ENCODE data around the gene TBCK. TPM values are rescaled to one million over a fixed set of nuclear protein-coding genes. Genes with fewer than 3 reads are reported as not detected.

The TBCK gene
- total and polyA plus RNA-seq, 7 experiments from 2014 or later: 29.5 to 70.7 (median 54.8) TPM

DNA sequence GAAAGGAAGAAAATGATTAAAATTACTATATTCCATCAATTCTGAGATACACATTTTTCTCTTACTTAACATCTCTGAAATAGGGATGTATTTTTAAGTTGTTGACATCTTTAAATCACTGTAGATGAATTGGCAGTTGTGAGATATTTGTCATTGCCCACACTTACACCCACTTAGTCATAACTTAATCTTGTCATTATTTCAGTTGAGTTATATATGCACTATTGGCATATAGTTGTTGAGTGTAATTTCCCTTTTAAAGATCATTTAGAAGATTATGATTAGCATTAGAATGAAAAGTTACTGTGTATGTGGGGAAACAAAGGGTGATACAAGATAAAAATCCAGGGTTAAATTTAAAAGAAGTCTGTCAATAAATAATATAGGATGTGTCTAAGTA is 2.5 kb upstream of the TBCK start:
- H3K9me3 Mint-ChIP-seq: no peaks in the 10 kb centered on the region
- H3K27ac Mint-ChIP-seq: peak overlapping the region in 2 of 9 donors; percentile 43 to 65
- CTCF ChIA-PET: no interaction called here
- H3K4me3 ChIP-seq (ENCODE audit: low read length): no peak overlapping the region
- ATAC-seq: no peak
- peak overlapping the region in 3 of 10 donors; percentile 12 to 59 (median 18) for H3K4me3 Mint-ChIP-seq
- H3K9me3 ChIP-seq (ENCODE audit: control insufficient read depth in 2 of 3, low read length in 3 of 3): no peaks in the 10 kb centered on the region
- H3K27ac ChIP-seq (ENCODE audit: low read depth, low read length): peak overlapping the region; percentile 90
- peaks cover 0 to 26% (median 22%) of the 10 kb centered on the region in 5 donors for H3K36me3 Mint-ChIP-seq
- no peaks in the 10 kb centered on the region for H3K27me3 ChIP-seq (ENCODE audit: control insufficient read depth in 2 of 2, insufficient read depth in 2 of 2, low read length in 2 of 2)
- DNase-seq: no peak
- no peaks in the 10 kb centered on the region for H3K27me3 Mint-ChIP-seq
- intact Hi-C loops (cut with micrococcal nuclease): loop anchor here (5.0 to 10.0 kb wide), 3 partner anchors 1614 to 1669 kb away; partner anchors contain the start of genes HADH (in 2 of the 2) and CYP2U1 (in 1 of the 2)
- POLR2A ChIA-PET: no interaction called here
- H3K36me3 ChIP-seq (ENCODE audit: control insufficient read depth in 2 of 3, insufficient read depth in 3 of 3, low read length in 3 of 3): peaks cover 0 to 4% (median 0%) of the 10 kb centered on the region in 3 experiments
- H3K4me1 Mint-ChIP-seq: peaks cover 15 to 42% (median 38%) of the 10 kb centered on the region in 7 donors
- peaks cover 22 to 24% of the 10 kb centered on the region in 2 donors for H3K4me1 ChIP-seq (ENCODE audit: control insufficient read depth in 2 of 2, insufficient read depth in 2 of 2, low read length in 2 of 2)

DNA sequence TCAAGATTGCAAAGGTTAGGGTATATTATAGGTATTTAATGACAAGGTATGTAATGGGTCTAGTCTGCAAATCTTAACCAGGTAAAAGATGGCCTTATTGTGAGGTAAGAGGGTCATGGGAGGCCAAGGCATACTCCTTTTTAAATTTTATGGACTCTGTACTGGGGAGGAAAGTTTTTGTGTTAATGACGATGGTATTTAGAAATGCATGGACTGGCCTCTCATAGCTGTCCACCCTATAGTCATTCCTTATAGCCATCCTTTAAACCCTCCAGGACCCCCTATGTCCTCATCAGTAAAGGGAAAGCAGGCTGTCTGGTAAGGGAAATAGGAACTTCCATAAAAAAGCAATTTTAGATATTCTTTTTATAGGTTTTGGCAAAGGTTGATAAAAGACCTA is 1.8 kb upstream of the TBCK start:
- ChIA-PET CTCF (no interaction called here), POLR2A (no interaction called here)
- DNase-seq (no peak), ATAC-seq (no peak)
- peak overlapping the region in 1 of 9 donors; percentile 21 for H3K27ac Mint-ChIP-seq
- no peak overlapping the region for H3K4me3 Mint-ChIP-seq
- peaks cover 0 to 26% (median 22%) of the 10 kb centered on the region in 5 donors for H3K36me3 Mint-ChIP-seq
- Histone ChIP-seq H3K27ac (ENCODE audit: low read depth, low read length) (peak overlapping the region; percentile 90), H3K4me1 (ENCODE audit: control insufficient read depth in 2 of 2, insufficient read depth in 2 of 2, low read length in 2 of 2) (peaks cover 22 to 24% of the 10 kb centered on the region in 2 donors), H3K4me3 (ENCODE audit: low read length) (peak overlapping the region; percentile 95), H3K36me3 (ENCODE audit: control insufficient read depth in 2 of 3, insufficient read depth in 3 of 3, low read length in 3 of 3) (peaks cover 0 to 4% (median 0%) of the 10 kb centered on the region in 3 experiments), H3K9me3 (ENCODE audit: control insufficient read depth in 2 of 3, low read length in 3 of 3) (no peaks in the 10 kb centered on the region), H3K27me3 (ENCODE audit: control insufficient read depth in 2 of 2, insufficient read depth in 2 of 2, low read length in 2 of 2) (no peaks in the 10 kb centered on the region)
- intact Hi-C loops (cut with micrococcal nuclease): loop anchor here (2.0 to 10.0 kb wide), 4 partner anchors 845 to 1669 kb away; partner anchors contain the start of genes HADH (in 2 of the 2) and CYP2U1 (in 1 of the 2)
- no peaks in the 10 kb centered on the region for H3K9me3 Mint-ChIP-seq
- H3K4me1 Mint-ChIP-seq: peaks cover 22 to 49% (median 38%) of the 10 kb centered on the region in 7 donors
- H3K27me3 Mint-ChIP-seq: no peaks in the 10 kb centered on the region

DNA sequence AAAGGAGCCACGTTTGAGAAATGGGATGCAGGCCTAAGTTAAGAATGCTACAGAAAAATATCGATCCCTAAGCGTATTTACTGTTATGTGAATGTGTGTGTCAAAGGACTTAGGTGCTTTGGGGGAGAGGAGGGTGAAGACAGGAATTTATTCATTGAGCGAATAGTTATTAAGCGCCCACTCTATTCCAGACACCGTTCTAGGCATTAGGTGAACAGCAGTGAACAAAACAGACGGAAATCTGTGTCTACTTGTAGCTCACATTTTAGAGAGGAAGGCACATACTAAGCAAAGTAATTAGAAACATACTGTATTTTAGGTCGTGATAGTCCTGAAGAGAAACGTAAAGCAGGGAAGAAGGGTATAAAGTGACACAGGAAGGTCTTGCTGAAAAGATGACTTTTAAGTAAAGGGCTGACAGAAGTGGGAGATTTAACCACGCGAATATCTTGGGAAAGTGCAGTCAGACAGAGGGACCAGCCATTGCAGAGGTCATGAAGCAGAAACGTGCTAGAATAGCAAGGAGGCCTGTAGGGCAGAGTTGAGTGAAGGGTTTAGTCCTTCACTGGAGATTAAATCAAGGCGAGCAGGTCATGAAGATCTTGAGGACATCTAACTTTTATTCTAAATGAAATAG is 882 bp upstream of the TBCK start:
- H3K9me3 ChIP-seq (ENCODE audit: control insufficient read depth in 2 of 3, low read length in 3 of 3): no peaks in the 10 kb centered on the region
- peaks cover 22 to 24% of the 10 kb centered on the region in 2 donors for H3K4me1 ChIP-seq (ENCODE audit: control insufficient read depth in 2 of 2, insufficient read depth in 2 of 2, low read length in 2 of 2)
- ChIA-PET POLR2A (interaction anchor here (1.8 to 2.0 kb wide), 2 partner anchors 609 to 1403 kb away, joined by 4 to 6 read pairs; partner anchors contain the start of gene PAPSS1), CTCF (no interaction called here)
- ATAC-seq (no peak), DNase-seq (peak in 1 of 9 donors; percentile 8)
- H3K36me3 ChIP-seq (ENCODE audit: control insufficient read depth in 2 of 3, insufficient read depth in 3 of 3, low read length in 3 of 3): peaks cover 0 to 4% (median 0%) of the 10 kb centered on the region in 3 experiments
- intact Hi-C loops (cut with micrococcal nuclease): loop anchor here (1.0 to 10.0 kb wide), 9 partner anchors 12 to 1670 kb away; partner anchors contain the start of genes GSTCD (in 2 of the 2), HADH (in 2 of the 2), INTS12 (in 2 of the 2) and PAPSS1 (in 2 of the 2)
- Mint-ChIP-seq H3K4me1 (peaks cover 25 to 52% (median 44%) of the 10 kb centered on the region in 7 donors), H3K27me3 (no peaks in the 10 kb centered on the region), H3K36me3 (peaks cover 0 to 24% (median 20%) of the 10 kb centered on the region in 5 donors), H3K4me3 (no peak overlapping the region), H3K9me3 (no peaks in the 10 kb centered on the region), H3K27ac (no peak overlapping the region)
- H3K27ac ChIP-seq (ENCODE audit: low read depth, low read length): peak overlapping the region; percentile 90
- peak overlapping the region; percentile 95 for H3K4me3 ChIP-seq (ENCODE audit: low read length)
- H3K27me3 ChIP-seq (ENCODE audit: control insufficient read depth in 2 of 2, insufficient read depth in 2 of 2, low read length in 2 of 2): no peaks in the 10 kb centered on the region

DNA sequence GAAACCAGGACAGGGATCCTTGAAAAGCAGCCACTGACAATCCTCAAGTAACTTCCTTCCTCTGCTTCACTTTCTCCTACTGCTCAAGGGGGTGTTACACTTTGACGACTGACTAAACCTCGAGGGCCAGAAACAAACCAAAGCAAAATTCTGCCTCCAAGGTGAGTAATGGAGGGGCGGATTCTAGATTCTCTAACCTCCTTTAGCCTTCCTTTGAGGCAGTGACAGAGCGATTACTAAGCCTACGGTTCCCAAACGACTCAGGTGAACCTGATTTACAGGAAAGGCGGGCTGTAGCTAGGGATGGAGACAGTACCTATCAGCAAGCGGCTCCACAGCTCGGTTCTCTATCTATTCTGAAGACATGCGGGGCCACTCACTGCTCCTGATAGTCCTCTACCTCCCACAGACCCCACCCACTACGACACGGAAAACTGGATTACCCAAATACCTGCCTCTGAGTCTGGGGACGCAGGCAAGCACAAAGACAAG is 487 bp downstream of the TBCK start:
- Mint-ChIP-seq H3K4me3 (no peak overlapping the region), H3K27me3 (no peaks in the 10 kb centered on the region), H3K9me3 (no peaks in the 10 kb centered on the region), H3K36me3 (peaks cover 0 to 16% (median 11%) of the 10 kb centered on the region in 5 donors), H3K27ac (no peak overlapping the region), H3K4me1 (peaks cover 23 to 51% (median 44%) of the 10 kb centered on the region in 7 donors)
- intact Hi-C loops (cut with micrococcal nuclease): loop anchor here (5.0 to 10.0 kb wide), 3 partner anchors 1617 to 1672 kb away; partner anchors contain the start of genes HADH (in 2 of the 2) and CYP2U1 (in 1 of the 2)
- Histone ChIP-seq H3K4me1 (ENCODE audit: control insufficient read depth in 2 of 2, insufficient read depth in 2 of 2, low read length in 2 of 2) (peaks cover 22 to 24% of the 10 kb centered on the region in 2 donors), H3K9me3 (ENCODE audit: control insufficient read depth in 2 of 3, low read length in 3 of 3) (no peaks in the 10 kb centered on the region), H3K27ac (ENCODE audit: low read depth, low read length) (peak overlapping the region; percentile 90), H3K27me3 (ENCODE audit: control insufficient read depth in 2 of 2, insufficient read depth in 2 of 2, low read length in 2 of 2) (no peaks in the 10 kb centered on the region), H3K36me3 (ENCODE audit: control insufficient read depth in 2 of 3, insufficient read depth in 3 of 3, low read length in 3 of 3) (peaks cover 0 to 4% (median 0%) of the 10 kb centered on the region in 3 experiments), H3K4me3 (ENCODE audit: low read length) (peak overlapping the region; percentile 95)
- ChIA-PET POLR2A (interaction anchor here (0.6 to 2.0 kb wide), 8 partner anchors 12 to 1405 kb away, joined by 3 to 6 read pairs (median 4); partner anchors contain the start of genes PAPSS1 and PPA2), CTCF (interaction anchor here (1.2 kb wide), 1 partner anchor 842 kb away, joined by 3 read pairs; the partner anchor contains the start of gene PPA2)
- DNase-seq: peak in 1 of 9 donors; percentile 54
- ATAC-seq: peak; percentile 24

DNA sequence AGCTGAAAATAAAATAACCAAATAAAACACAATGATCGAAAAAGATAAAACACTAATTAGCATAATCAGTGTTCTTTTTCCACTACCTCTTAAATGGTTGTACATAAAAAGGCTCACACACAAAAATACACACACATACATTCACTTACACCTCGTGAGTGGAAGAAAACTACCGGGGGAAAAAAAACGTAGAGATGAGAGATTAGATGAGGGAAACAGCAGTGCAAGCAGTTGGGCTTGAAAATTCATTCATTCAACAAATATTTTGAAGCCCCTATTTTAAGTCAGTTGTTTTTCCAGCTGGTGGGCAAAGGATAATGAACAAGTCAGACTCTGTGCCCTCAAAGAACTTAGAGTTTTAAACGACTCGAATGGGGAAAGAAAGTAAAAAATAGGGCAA is 1.0 kb downstream of the TBCK start:
- Histone ChIP-seq H3K4me1 (ENCODE audit: control insufficient read depth in 2 of 2, insufficient read depth in 2 of 2, low read length in 2 of 2) (peaks cover 22 to 24% of the 10 kb centered on the region in 2 donors), H3K36me3 (ENCODE audit: control insufficient read depth in 2 of 3, insufficient read depth in 3 of 3, low read length in 3 of 3) (peaks cover 0 to 4% (median 0%) of the 10 kb centered on the region in 3 experiments), H3K9me3 (ENCODE audit: control insufficient read depth in 2 of 3, low read length in 3 of 3) (no peaks in the 10 kb centered on the region), H3K27ac (ENCODE audit: low read depth, low read length) (peak overlapping the region; percentile 90), H3K27me3 (ENCODE audit: control insufficient read depth in 2 of 2, insufficient read depth in 2 of 2, low read length in 2 of 2) (no peaks in the 10 kb centered on the region), H3K4me3 (ENCODE audit: low read length) (peak overlapping the region; percentile 95)
- Mint-ChIP-seq H3K27me3 (no peaks in the 10 kb centered on the region), H3K27ac (no peak overlapping the region), H3K9me3 (no peaks in the 10 kb centered on the region), H3K4me3 (no peak overlapping the region), H3K36me3 (peaks cover 0 to 11% (median 5%) of the 10 kb centered on the region in 5 donors), H3K4me1 (peaks cover 23 to 51% (median 46%) of the 10 kb centered on the region in 7 donors)
- DNase-seq: peak in 1 of 9 donors; percentile 12
- CTCF ChIA-PET: interaction anchor here (1.2 kb wide), 1 partner anchor 841 kb away, joined by 3 read pairs; the partner anchor contains the start of gene PPA2
- no peak for ATAC-seq
- POLR2A ChIA-PET: interaction anchor here (0.6 to 2.0 kb wide), 4 partner anchors 12 to 1405 kb away, joined by 3 to 6 read pairs (median 4); partner anchors contain the start of gene PAPSS1
- intact Hi-C loops (cut with micrococcal nuclease): loop anchor here (5.0 to 10.0 kb wide), 4 partner anchors 78 to 1672 kb away; partner anchors contain the start of genes HADH (in 2 of the 2) and CYP2U1 (in 1 of the 2)

DNA sequence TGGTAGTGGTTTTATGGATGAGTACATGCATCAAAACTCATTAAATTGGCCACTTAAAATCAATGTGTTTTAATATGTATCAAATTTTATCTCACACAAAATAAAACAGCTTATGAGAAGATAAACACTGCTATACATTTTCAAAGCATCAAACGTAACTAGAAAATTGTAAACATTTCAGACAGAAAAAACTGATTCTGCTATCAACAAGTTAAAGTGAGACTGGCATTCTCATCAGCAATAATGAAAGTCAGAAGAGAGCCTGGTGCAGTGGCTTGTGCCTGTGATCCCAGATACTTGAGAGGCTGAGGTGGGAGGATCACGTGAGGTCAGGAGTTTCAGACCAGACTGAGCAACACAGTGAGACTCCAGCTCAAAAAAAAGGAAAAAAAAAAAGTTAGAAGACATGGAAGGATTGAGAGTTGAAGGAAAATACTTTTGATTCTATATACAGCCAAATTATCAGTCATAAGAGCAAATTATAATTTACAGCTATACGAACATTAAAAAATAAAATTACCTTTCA is 2.9 kb downstream of the TBCK start:
- DNase-seq (no peak), ATAC-seq (no peak)
- Histone ChIP-seq H3K36me3 (ENCODE audit: control insufficient read depth in 2 of 3, insufficient read depth in 3 of 3, low read length in 3 of 3) (peaks cover 0 to 4% (median 0%) of the 10 kb centered on the region in 3 experiments), H3K9me3 (ENCODE audit: control insufficient read depth in 2 of 3, low read length in 3 of 3) (no peaks in the 10 kb centered on the region), H3K27me3 (ENCODE audit: control insufficient read depth in 2 of 2, insufficient read depth in 2 of 2, low read length in 2 of 2) (no peaks in the 10 kb centered on the region), H3K4me1 (ENCODE audit: control insufficient read depth in 2 of 2, insufficient read depth in 2 of 2, low read length in 2 of 2) (peaks cover 17 to 22% of the 10 kb centered on the region in 2 donors), H3K4me3 (ENCODE audit: low read length) (no peak overlapping the region), H3K27ac (ENCODE audit: low read depth, low read length) (peak overlapping the region; percentile 19)
- CTCF ChIA-PET: no interaction called here
- POLR2A ChIA-PET: interaction anchor here (0.5 to 0.7 kb wide), 3 partner anchors 44 to 120 kb away, joined by 3 read pairs; no protein-coding TSS in a partner anchor
- peak overlapping the region in 4 of 9 donors; percentile 44 to 88 (median 82) for H3K27ac Mint-ChIP-seq
- H3K9me3 Mint-ChIP-seq: no peaks in the 10 kb centered on the region
- intact Hi-C loops (cut with micrococcal nuclease): loop anchor here (5.0 to 10.0 kb wide), 2 partner anchors 76 to 1672 kb away; partner anchors contain the start of gene HADH (in 1 of the 2)
- H3K36me3 Mint-ChIP-seq: peaks cover 0 to 7% (median 4%) of the 10 kb centered on the region in 5 donors
- H3K4me3 Mint-ChIP-seq: peak overlapping the region in 4 of 10 donors; percentile 5 to 55 (median 23)
- H3K27me3 Mint-ChIP-seq: no peaks in the 10 kb centered on the region
- H3K4me1 Mint-ChIP-seq: peaks cover 19 to 60% (median 51%) of the 10 kb centered on the region in 7 donors

Measured in naive thymus-derived CD4-positive, alpha-beta T cell (primary cell).